C4-2B (cell line): ENCODE results near the gene IGDCC3.

ENCODE experiments used
- H3K27ac ChIP-seq: fragments of 450-650 bp; 2 replicates; pipeline ENCODE4 v1.5.1; 2017
- ZFX ChIP-seq: fragments of 450-650 bp; IDR thresholded peaks from 2 replicates; pipeline ENCODE4 v1.6.1; 2017
- TF ChIP-seq, protein P1 (sequence below): fragments of 450-650 bp; conservative IDR thresholded peaks from 2 replicates; pipeline ENCODE4 v1.5.1; 2017; ENCODE audit warnings: mild to moderate bottlenecking

The IGDCC3 gene

DNA sequence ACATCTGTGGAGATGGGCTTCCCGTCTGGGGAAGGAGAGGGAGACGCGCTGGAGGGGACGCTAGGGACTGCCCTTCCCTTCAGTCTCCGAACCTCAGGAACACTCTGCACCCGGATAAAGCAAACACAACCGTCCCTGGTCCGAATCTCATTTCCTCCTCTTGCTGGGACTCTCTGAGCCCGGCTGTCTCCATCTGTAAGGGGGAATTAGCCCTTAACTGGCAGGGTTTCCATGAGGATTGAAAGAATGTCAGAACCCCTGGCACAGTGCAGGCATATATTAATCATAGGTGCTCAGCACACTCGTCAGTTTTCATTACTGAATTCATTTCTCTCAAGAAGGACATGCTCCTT, 19.1 kb upstream of the IGDCC3 start:
- no peak for TF ChIP-seq ZFX
- TF ChIP-seq, protein P1, sequence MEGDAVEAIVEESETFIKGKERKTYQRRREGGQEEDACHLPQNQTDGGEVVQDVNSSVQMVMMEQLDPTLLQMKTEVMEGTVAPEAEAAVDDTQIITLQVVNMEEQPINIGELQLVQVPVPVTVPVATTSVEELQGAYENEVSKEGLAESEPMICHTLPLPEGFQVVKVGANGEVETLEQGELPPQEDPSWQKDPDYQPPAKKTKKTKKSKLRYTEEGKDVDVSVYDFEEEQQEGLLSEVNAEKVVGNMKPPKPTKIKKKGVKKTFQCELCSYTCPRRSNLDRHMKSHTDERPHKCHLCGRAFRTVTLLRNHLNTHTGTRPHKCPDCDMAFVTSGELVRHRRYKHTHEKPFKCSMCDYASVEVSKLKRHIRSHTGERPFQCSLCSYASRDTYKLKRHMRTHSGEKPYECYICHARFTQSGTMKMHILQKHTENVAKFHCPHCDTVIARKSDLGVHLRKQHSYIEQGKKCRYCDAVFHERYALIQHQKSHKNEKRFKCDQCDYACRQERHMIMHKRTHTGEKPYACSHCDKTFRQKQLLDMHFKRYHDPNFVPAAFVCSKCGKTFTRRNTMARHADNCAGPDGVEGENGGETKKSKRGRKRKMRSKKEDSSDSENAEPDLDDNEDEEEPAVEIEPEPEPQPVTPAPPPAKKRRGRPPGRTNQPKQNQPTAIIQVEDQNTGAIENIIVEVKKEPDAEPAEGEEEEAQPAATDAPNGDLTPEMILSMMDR = no peak
- no peak overlapping the region for H3K27ac ChIP-seq

GRCh38 chr15:65396283-65396964, 18.6 kb upstream of the IGDCC3 start:
- no peak for TF ChIP-seq ZFX
- TF ChIP-seq, protein P1 = no peak
- no peak overlapping the region for H3K27ac ChIP-seq

GRCh38 chr15:65395567-65396202, 17.9 kb upstream of the IGDCC3 start:
- no peak overlapping the region for H3K27ac ChIP-seq
- no peak for TF ChIP-seq ZFX
- TF ChIP-seq, protein P1 = no peak

- TF ChIP-seq ZFX = no peak
- TF ChIP-seq, protein P1 = no peak
- H3K27ac ChIP-seq = no peak overlapping the region
These were observed 17.1 kb upstream of the IGDCC3 start for GRCh38 chr15:65394936-65395335.

DNA sequence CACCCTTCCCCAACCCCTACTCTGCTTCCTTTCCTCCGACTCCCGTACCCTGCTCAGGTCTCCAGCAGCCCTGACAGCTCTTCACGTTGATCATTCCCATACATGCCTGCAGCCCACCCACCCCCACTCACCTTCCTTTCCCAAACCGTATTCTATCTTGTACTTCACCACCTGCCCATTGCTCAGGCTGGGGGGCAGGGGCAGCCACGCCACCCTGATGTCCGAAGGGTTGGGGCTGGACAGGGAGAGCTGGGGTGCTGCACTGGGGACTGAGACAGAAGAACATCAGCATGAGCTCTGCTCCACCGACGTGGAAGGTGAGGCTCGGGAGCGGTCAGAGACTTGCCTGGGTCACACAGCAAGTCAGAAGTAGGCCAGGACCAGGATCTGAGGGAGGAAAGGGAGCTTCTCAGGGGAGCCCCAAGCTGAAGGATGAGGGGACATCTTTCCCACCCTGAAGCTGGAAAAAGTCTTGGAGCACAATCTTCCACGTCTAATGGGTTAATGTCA, 16.5 kb upstream of the IGDCC3 start:
- H3K27ac ChIP-seq = no peak overlapping the region

DNA sequence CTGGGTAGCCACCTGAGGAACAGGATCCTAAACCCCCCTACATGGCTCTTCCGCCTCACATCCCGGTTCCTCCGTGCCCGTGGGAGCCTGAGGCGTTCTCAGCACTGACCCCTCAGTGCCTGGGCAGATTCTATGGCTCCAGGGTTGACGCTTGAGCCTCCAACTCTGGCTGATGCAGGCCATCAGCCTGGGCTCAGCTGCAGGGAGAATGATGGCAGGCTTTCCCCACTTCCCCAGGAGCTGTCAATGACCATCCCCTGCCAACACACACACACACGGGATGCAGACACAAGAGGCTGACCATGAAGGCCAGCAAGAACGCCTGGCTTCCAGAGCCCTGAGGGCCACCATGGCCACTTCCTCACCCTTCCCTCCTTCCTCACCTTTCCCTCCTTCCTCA, 15.8 kb upstream of the IGDCC3 start:
- H3K27ac ChIP-seq = no peak overlapping the region
- TF ChIP-seq, protein P1 = no peak
- TF ChIP-seq ZFX = no peak

More for the DNA sequence above, 16.5 kb upstream of the IGDCC3 start:
- TF ChIP-seq, protein P1 = no peak
- TF ChIP-seq ZFX = no peak

DNA sequence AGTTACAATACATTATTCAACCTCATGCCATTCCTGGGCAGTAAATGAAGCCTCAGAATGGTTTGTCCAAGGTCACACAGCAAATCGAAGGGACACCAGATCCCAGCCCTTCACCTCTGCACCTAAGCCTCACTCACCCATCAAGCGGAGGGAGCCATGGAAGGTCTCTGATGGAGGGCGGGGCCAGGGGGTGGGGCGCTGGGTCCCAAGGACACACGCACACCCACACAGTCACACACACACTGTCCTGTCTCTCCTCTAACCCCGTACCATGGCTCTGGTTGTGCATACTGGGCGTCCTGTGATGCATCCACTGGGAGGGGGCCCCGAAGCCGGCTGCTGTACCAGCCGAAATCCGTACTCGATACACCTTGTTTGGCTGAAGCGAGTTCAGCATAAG, 15.3 kb upstream of the IGDCC3 start:
- no peak for TF ChIP-seq ZFX
- TF ChIP-seq, protein P1 = no peak
- no peak overlapping the region for H3K27ac ChIP-seq
